GM18873 (cell line): ENCODE data around the gene MESD.

ENCODE experiments used
- ATAC-seq: cut with Tn5 transposase; IDR thresholded peaks from one replicate; pipeline ENCODE4 v1.9.1; 2021; ENCODE audit warnings: mild to moderate bottlenecking, moderate library complexity, moderate number of reproducible peaks; ENCODE audit not compliant: unreplicated experiment, low FRiP score

The MESD gene

DNA sequence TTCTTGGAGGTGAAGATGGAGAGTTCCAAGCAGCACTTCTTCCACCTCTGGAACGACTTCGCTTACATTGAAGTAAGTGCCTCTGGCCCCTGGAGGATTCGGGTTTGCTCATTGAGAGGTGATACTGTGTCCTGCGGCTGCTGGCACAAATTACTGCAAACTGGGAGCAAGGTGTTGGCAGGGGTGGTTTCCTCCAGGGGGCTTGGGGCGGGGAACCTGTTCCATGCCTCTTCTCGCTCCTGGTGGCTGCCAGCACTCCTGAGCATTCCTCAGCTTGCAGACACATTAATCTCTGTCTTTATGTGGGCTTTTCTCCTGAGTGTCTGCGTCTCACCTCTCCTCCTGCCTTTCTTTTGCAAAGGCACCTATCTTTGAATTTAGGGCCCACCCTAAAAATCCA is 47.4 kb downstream of the MESD start:
- ATAC-seq: no peak

DNA sequence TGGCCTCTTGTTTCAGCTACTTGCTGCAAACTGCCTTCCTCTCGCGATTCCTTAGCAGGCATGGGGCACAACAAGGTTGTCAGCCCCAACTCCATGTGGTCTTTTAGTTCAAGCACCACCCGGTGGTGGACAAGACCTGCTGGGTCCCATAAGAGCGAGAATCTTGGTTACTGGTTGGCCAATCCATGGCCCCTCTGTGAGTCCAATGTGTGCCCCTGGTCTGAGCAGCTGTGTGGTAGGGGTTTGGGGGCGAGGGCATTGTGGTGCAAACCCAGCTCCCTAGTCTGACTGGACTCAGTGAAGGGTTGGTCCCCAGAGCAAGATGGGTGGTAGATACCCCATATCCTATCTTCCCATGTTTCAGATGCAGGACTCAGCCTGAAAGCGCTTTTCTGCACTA is 48.8 kb downstream of the MESD start:
- ATAC-seq: no peak

DNA sequence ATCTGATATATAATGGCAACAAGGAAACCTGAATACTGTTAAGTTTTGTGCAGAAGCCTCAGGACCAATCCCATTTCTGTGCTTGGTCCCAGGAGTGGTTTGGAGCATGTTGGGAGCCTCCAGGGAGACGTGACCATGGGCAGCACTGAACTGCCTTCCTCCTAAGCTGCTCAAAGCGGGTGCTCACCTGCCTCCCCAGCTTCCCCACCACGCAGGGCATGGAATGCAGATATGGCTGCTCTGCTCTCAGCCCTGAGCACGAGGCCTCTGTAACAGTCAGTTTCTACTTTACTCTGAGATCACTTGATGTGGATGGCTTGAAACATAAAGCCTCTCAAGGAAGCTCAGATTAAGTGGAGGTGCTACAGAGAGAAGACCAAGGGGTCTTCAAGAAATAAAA is 49.3 kb downstream of the MESD start:
- ATAC-seq: no peak

DNA sequence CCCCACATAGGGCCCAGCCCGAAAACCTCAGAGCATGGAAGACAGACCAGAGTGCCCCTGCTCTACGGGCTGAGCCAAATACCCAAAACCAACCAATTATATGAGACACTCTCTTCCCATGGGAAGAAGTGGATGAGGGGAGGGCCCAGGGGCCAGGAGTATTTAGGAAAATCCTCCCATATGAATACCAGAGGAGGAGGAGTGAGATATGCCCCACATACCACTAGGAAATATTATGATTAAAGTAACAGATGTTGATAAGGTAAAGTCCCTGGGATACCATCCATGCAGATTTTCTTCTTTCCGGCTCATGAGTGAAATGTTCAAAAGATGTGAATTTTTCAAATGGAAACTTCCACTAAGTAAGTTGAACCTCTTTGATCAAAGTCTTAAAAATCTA is 50.4 kb downstream of the MESD start:
- no peak for ATAC-seq

GRCh38 chr15:80937718-80938117 is 51.9 kb downstream of the MESD start:
- no peak for ATAC-seq

DNA sequence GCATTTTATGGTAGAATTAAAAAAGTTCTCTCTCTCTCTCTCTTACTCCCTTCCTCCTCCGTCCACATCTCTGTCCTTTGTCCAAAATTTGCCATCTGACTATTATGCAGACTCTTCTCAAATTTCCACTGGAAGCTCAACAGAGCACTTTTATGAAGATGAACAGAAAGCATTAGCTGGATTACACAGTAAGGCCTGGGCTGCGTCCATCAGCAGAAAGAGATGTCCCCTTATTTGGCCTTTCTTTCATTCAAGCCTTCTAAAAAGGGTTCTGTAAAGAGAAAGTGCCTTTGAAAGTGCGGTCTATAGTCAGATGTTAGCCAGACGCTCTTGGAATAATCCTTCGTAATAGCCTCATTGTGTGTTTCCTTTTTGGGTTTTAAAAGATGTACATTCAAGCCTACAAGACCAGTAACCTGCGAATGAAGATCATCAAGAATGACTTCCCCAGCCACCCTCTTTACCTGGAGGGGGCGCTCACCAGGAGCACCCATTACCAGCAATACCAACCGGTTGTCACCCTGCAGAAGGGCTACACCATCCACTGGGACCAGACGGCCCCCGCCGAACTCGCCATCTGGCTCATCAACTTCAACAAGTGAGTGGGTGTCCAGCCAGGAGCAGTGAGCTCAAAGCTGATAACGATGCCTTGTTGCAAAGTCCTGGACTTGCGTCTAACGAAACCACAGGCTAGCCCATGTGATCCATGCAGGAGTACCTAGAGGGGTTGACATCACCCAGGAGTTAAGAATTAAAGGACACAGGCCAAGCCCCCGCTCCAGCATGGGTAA is 53.1 kb downstream of the MESD start:
- ATAC-seq: no peak

GRCh38 chr15:80934761-80935221 is 54.8 kb downstream of the MESD start:
- no peak for ATAC-seq

- no peak for ATAC-seq
Measured at GRCh38 chr15:80932989-80933388, 56.6 kb downstream of the MESD start.

- no peak for ATAC-seq
Measured at GRCh38 chr15:80932513-80932815, 57.2 kb downstream of the MESD start.

DNA sequence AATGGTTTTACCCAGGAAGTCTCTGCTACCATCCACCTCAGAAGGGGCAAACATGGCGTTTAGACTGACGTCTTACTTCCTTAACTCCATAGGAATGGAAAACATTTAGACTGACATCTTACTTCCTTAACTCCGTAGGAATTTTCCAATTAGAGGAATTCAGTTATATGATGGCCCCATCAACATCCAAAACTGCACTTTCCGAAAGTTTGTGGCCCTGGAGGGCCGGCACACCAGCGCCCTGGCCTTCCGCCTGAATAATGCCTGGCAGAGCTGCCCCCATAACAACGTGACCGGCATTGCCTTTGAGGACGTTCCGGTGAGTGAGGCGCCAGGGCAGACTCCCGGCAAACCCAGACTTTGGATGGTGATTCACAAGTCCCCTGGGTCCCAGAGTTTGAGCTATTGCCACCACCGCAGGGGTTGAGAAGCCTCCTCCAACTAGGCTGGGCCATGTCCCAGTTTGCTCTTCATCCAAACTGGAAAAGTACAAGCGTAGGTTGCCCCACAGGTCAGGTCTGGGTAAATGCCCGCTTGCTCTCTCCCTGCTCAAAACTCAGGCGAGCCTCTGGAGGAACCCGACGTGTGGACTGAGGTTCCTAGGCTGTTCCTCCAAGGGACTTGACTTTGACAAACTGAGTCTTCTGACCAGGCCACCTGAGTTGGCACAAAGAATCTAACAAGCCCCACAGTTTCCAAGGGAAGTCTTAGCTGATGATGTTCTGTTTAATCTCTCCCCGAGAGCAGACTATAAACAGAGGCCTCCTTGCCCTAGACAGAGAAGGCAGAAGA is 57.7 kb downstream of the MESD start:
- no peak for ATAC-seq

- no peak for ATAC-seq
Measured at GRCh38 chr15:80931191-80931590, 58.4 kb downstream of the MESD start.

DNA sequence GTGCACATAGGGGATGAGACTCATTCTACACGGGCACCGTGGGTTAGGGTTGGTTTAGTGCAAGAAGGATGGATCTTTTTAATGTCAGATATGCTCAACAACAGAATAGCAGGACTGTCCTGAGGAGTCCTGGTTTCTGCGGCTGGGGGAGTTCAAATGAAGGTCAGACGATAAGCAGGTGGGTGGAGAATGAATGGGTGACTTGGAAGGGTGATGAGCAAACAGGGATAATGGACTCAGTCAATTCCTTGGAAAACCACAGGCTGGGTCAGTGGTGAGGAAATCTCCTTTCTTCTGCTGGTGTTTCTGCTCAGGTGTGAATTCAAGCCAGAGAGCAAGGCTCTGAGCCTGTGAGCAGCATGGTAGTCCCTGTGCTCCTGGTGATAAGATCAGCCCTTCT is 59.9 kb downstream of the MESD start:
- ATAC-seq: no peak

DNA sequence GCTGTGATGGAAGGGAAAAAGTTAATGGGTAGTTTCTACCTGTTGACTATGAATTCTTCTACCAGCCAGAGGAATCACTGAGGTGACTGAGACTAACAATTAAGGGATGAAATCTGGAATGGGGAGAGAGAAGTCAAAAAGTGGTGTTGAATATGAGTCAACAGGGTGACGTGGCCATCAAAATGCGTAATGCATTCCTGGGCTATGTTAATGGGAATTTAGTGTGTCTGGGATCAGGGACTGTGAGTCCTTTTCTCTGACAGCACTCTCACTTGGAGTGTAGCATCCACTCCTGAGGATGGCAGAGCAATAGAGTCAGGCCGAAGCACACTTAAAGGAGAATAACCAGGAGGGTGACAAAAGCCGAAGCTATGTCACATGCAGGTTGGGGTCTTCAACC is 60.4 kb downstream of the MESD start:
- ATAC-seq: no peak

- no peak for ATAC-seq
Measured at GRCh38 chr15:80926126-80926525, 63.5 kb downstream of the MESD start.

DNA sequence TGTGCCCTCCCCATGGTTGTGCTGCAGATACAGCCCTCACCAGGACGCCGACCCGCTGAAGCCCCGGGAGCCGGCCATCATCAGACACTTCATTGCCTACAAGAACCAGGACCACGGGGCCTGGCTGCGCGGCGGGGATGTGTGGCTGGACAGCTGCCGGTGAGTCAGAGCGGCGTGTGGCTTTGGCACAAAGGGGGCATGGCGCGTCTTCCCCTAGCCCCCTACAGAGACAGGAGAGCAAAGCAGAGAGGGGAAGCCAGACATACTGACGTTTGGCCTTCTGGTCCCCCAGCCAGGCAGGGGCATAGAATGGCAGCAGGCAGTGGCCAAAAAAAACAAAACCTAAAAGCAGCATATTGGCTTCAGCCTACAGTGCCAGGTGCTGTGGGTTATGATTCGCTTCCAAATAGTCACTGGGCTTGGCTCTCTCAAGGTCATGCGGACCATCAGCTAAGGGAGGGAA is 64.0 kb downstream of the MESD start:
- no peak for ATAC-seq

- ATAC-seq: no peak
Measured at GRCh38 chr15:80924278-80924677, 65.3 kb downstream of the MESD start.

DNA sequence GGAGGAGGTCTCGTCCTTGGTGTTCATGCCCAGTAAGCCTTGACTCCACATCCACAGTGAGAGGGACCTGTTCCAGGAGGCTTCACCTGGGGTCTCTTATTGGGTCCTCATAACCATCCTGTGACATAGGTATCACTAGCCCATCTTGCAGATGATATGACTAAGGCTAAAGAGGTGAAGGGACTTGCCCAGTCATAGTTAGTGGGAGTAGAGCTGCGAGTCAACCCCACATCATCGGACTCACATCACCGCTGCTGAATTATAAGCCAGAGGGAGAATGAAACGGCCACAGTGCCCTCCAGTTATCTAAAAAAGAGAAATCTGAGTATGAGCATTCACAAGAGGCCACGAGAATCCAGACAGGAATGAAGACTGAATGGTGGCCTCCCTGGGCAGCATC is 66.0 kb downstream of the MESD start:
- ATAC-seq: no peak

DNA sequence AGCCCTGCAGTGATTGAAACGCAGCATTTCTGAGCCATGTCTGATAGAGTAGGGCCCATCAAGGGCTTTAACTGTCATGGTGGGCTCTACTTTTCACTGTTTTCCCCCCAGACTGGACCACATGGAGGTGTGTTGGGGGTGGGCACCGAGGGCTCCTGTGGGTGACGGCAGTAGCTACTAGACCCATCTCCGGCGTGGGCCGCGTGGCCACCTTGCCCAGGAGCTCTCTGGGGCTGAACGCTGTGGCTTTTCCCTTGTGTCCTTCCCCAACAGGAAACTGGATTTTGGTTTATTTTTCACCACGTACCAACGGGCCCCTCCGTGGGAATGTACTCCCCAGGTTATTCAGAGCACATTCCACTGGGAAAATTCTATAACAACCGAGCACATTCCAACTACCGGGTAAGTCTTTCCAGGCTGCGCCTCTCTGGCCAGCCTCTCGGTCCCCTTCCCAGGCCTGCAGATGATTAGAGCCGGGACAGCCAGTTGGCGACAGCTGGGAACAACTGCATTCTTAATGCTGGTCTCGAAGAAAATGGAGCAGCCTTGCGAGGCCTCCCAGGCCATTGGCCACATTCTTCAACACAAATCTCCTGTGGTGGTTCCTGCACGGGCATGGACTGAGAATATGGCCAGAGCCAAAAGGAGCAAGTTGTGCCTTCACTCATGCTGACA is 67.7 kb downstream of the MESD start:
- ATAC-seq: no peak

- no peak for ATAC-seq
Measured at GRCh38 chr15:80920271-80920699, 69.3 kb downstream of the MESD start.

DNA sequence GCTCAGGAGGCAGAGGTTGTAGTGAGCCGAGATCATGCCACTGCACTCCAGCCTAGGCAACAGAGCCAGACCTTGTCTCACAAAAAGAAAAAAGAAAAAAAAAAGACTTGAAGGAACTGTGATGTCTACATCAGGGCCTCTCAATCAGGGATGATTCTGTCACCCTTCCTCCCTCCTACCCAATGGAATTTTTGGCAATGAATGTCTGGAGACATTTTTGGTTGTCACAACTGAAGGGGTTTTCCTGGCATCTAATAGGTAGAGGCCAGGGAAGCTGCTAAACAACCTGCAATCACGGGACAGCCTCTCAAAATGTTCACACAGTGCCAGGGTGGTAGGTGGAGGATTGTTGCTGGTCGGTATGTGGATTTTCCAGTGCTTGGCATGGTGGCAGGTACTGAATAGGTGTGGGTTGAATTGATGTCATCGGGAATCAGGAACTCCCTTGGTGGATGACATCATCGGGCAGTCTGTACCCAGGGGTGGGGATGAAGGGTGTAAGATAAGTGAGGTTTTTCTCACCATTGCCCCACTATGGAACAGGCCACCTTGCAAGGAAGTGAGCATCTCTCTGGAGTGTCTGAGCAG is 71.3 kb downstream of the MESD start:
- no peak for ATAC-seq

- no peak for ATAC-seq
Measured at GRCh38 chr15:80916056-80916455, 73.6 kb downstream of the MESD start.
